WTC11 (cell line): ENCODE results near the gene NDUFB8. TPM values are rescaled to one million over a fixed set of nuclear protein-coding genes. Genes with fewer than 3 reads are reported as not detected.

Experiments
- ATAC-seq: fragments of 200-7000 bp; cut with Tn5 transposase; 2 replicates; pipeline ENCODE4 v1.10.0; 2021; ENCODE audit warnings: mild to moderate bottlenecking, moderate library complexity
- CTCF ChIA-PET: fragments of 300-600 bp; sonication (Branson Sonifier 250); formaldehyde crosslinking; loops from one replicate; lab custom pipeline; 2021; ENCODE audit warnings: antibody characterized with exemption; lab: Charles Lee
- POLR2A ChIA-PET: fragments of 350-600 bp; sonication (Branson Sonifier 250); formaldehyde crosslinking; loops from one replicate; lab custom pipeline; 2021; ENCODE audit warnings: antibody characterized with exemption; lab: Charles Lee
- DNase-seq: peaks from one replicate; pipeline ENCODE4 v3.0.0; 2021; ENCODE audit warnings: low spot score
- H3K27ac Mint-ChIP-seq: 2 replicates; pipeline ENCODE4 v1.8.0; 2021; ENCODE audit warnings: mixed read lengths
- H3K27me3 Mint-ChIP-seq: 2 replicates; pipeline ENCODE4 v1.8.0; 2021; ENCODE audit warnings: low read depth, mild to moderate bottlenecking, moderate library complexity, mixed read lengths
- H3K36me3 Mint-ChIP-seq: 2 replicates; pipeline ENCODE4 v1.8.0; 2021; ENCODE audit warnings: mixed read lengths
- H3K4me1 Mint-ChIP-seq: 2 replicates; pipeline ENCODE4 v1.8.0; 2022; ENCODE audit warnings: mixed read lengths
- H3K4me3 Mint-ChIP-seq: 2 replicates; pipeline ENCODE4 v1.8.0; 2021; ENCODE audit warnings: mild to moderate bottlenecking, moderate library complexity, mixed read lengths
- H3K9me3 Mint-ChIP-seq: 2 replicates; pipeline ENCODE4 v1.8.0; 2021; ENCODE audit warnings: mixed read lengths
- AR ChIP-seq: fragments of 250-450 bp; sonication (Bioruptor Pico); IDR thresholded peaks from 2 replicates; pipeline ENCODE4 v1.9.0; 2021; ENCODE audit warnings: mild to moderate bottlenecking
- ESRRA ChIP-seq: sonication (generic); formaldehyde crosslinking; IDR thresholded peaks from 2 replicates; pipeline ENCODE4 v1.8.1; 2022; ENCODE audit warnings: mild to moderate bottlenecking, missing genetic modification reagents, borderline replicate concordance
- IRF2 ChIP-seq: sonication (generic); formaldehyde crosslinking; IDR thresholded peaks from 2 replicates; pipeline ENCODE4 v1.8.0; 2022; ENCODE audit warnings: low read depth, missing genetic modification reagents, borderline replicate concordance
- JAZF1 ChIP-seq: fragments of 250-450 bp; sonication (Bioruptor Pico); IDR thresholded peaks from 2 replicates; pipeline ENCODE4 v1.9.0; 2021; ENCODE audit warnings: moderate library complexity, mild to moderate bottlenecking, inconsistent platforms
- MLX ChIP-seq: sonication (generic); formaldehyde crosslinking; IDR thresholded peaks from 2 replicates; pipeline ENCODE4 v1.8.1; 2023; ENCODE audit warnings: mild to moderate bottlenecking, missing genetic modification reagents, moderate library complexity
- NFE2L1 ChIP-seq: sonication (generic); formaldehyde crosslinking; IDR thresholded peaks from 2 replicates; pipeline ENCODE4 v1.8.1; 2023; ENCODE audit warnings: missing genetic modification reagents
- NR3C1 ChIP-seq: sonication (generic); formaldehyde crosslinking; conservative IDR thresholded peaks from 2 replicates; pipeline ENCODE4 v1.8.1; 2023; ENCODE audit warnings: low read depth, mild to moderate bottlenecking, missing genetic modification reagents
- RORB ChIP-seq: fragments of 250-450 bp; sonication (Bioruptor Pico); IDR thresholded peaks from 2 replicates; pipeline ENCODE4 v1.9.0; 2021; ENCODE audit warnings: mild to moderate bottlenecking
- TEAD1 ChIP-seq: sonication (generic); formaldehyde crosslinking; IDR thresholded peaks from 2 replicates; pipeline ENCODE4 v1.8.0; 2022; ENCODE audit warnings: mild to moderate bottlenecking, missing genetic modification reagents
- TP53 ChIP-seq: sonication (generic); formaldehyde crosslinking; IDR thresholded peaks from 2 replicates; pipeline ENCODE4 v1.8.1; 2023; ENCODE audit warnings: mild to moderate bottlenecking, missing genetic modification reagents
- ZNF232 ChIP-seq: sonication (generic); formaldehyde crosslinking; IDR thresholded peaks from 2 replicates; pipeline ENCODE4 v1.8.0; 2022; ENCODE audit warnings: mild to moderate bottlenecking, missing genetic modification reagents
- ZNF263 ChIP-seq: sonication (generic); formaldehyde crosslinking; IDR thresholded peaks from 2 replicates; pipeline ENCODE4 v1.8.1; 2022; ENCODE audit warnings: low read depth, mild to moderate bottlenecking, moderate library complexity, missing genetic modification reagents
- ZNF396 ChIP-seq: fragments of 250-450 bp; sonication (Bioruptor Pico); IDR thresholded peaks from 2 replicates; pipeline ENCODE4 v1.8.0; 2021; ENCODE audit warnings: mild to moderate bottlenecking, moderate library complexity, borderline replicate concordance
- ZNF423 ChIP-seq: fragments of 250-450 bp; sonication (Bioruptor Pico); IDR thresholded peaks from 2 replicates; pipeline ENCODE4 v2.1.2; 2022; ENCODE audit warnings: mild to moderate bottlenecking, moderate library complexity
- ZNF532 ChIP-seq: fragments of 250-450 bp; sonication (Bioruptor Pico); IDR thresholded peaks from 2 replicates; pipeline ENCODE4 v1.9.0; 2021; ENCODE audit warnings: mild to moderate bottlenecking, borderline replicate concordance
- ZNF671 ChIP-seq: fragments of 250-450 bp; sonication (Bioruptor Pico); IDR thresholded peaks from 2 replicates; pipeline ENCODE4 v1.8.0; 2021; ENCODE audit warnings: mild to moderate bottlenecking
- total RNA-seq: library from RNA; stranded (reverse); gene quantifications from 3 replicates; pipeline ENCODE4 v1.2.3, GENCODE V29; 2021
- TF ChIP-seq, protein P1 (sequence below): sonication (generic); formaldehyde crosslinking; IDR thresholded peaks from 2 replicates; pipeline ENCODE4 v1.8.0; 2023; ENCODE audit warnings: mild to moderate bottlenecking, missing genetic modification reagents
- TF ChIP-seq, protein P2 (sequence below): sonication (generic); formaldehyde crosslinking; IDR thresholded peaks from 2 replicates; pipeline ENCODE4 v1.8.0; 2022; ENCODE audit warnings: mild to moderate bottlenecking, missing genetic modification reagents
- TF ChIP-seq, protein P3 (sequence below): fragments of 250-450 bp; sonication (Bioruptor Pico); IDR thresholded peaks from 2 replicates; pipeline ENCODE4 v2.1.2; 2022; ENCODE audit warnings: mild to moderate bottlenecking, moderate library complexity
- TF ChIP-seq, protein P4 (sequence below): sonication (generic); formaldehyde crosslinking; IDR thresholded peaks from 2 replicates; pipeline ENCODE4 v1.8.1; 2022; ENCODE audit warnings: missing genetic modification reagents, borderline replicate concordance

Gene NDUFB8
- total RNA-seq, 1 experiment from 2014 or later: 206 TPM

DNA sequence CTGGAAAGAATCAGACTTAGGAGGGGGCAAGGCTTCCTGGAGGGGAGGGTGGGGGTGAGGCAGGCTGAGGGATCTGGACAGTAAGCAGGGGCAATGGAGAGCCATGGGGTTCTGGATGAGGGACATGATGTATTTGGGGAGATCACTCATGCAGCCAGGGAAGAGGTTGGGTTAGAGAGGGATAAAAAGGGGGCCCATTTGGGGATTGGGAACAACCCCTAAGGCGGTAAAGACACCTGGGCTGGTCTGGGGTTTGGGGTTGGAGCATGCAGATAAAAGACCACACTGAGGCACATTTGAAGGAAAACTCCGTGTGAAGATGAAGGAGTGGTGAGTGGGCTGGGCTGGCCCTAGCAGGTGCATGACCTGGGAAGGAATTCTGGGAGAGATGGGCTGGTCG lies 36.9 kb upstream of the NDUFB8 start:
- ChIA-PET CTCF (interaction anchor here (0.6 to 4.5 kb wide), 3 partner anchors 176 to 312 kb away, joined by 4 to 85 read pairs (median 20); partner anchors contain the start of gene PAX2), POLR2A (interaction anchor here (0.6 kb wide), 2 partner anchors 115 to 181 kb away, joined by 4 to 6 read pairs; no protein-coding TSS in a partner anchor)
- ATAC-seq: no peak
- Mint-ChIP-seq H3K9me3 (no peaks in the 10 kb centered on the region), H3K27ac (no peak overlapping the region), H3K4me1 (peaks cover 7% of the 10 kb centered on the region; the same call in 1 of the 2 replicates), H3K36me3 (no peaks in the 10 kb centered on the region), H3K4me3 (no peak overlapping the region), H3K27me3 (peaks cover 53% of the 10 kb centered on the region)
- TF ChIP-seq ZNF232 (CRISPR knock-in tag) (no peak), ZNF396 (CRISPR knock-in tag) (no peak), NFE2L1 (CRISPR knock-in tag) (no peak), MLX (CRISPR knock-in tag) (no peak), TEAD1 (CRISPR knock-in tag) (no peak), ZNF532 (no peak), IRF2 (CRISPR knock-in tag) (no peak), JAZF1 (CRISPR knock-in tag) (no peak)
- TF ChIP-seq, protein P1, sequence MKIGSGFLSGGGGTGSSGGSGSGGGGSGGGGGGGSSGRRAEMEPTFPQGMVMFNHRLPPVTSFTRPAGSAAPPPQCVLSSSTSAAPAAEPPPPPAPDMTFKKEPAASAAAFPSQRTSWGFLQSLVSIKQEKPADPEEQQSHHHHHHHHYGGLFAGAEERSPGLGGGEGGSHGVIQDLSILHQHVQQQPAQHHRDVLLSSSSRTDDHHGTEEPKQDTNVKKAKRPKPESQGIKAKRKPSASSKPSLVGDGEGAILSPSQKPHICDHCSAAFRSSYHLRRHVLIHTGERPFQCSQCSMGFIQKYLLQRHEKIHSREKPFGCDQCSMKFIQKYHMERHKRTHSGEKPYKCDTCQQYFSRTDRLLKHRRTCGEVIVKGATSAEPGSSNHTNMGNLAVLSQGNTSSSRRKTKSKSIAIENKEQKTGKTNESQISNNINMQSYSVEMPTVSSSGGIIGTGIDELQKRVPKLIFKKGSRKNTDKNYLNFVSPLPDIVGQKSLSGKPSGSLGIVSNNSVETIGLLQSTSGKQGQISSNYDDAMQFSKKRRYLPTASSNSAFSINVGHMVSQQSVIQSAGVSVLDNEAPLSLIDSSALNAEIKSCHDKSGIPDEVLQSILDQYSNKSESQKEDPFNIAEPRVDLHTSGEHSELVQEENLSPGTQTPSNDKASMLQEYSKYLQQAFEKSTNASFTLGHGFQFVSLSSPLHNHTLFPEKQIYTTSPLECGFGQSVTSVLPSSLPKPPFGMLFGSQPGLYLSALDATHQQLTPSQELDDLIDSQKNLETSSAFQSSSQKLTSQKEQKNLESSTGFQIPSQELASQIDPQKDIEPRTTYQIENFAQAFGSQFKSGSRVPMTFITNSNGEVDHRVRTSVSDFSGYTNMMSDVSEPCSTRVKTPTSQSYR (CRISPR knock-in tag): no peak
- DNase-seq: no peak

GRCh38 chr10:100565206-100565985 lies 35.7 kb upstream of the NDUFB8 start:
- H3K4me3 Mint-ChIP-seq: no peak overlapping the region
- H3K36me3 Mint-ChIP-seq: no peaks in the 10 kb centered on the region
- peaks cover 9% of the 10 kb centered on the region; the same call in 1 of the 2 replicates for H3K4me1 Mint-ChIP-seq
- ATAC-seq (no peak), DNase-seq (no peak)
- no peak overlapping the region for H3K27ac Mint-ChIP-seq
- CTCF ChIA-PET: no interaction called here
- H3K27me3 Mint-ChIP-seq: peaks cover 60% of the 10 kb centered on the region
- POLR2A ChIA-PET: no interaction called here
- H3K9me3 Mint-ChIP-seq: no peaks in the 10 kb centered on the region
- TF ChIP-seq ESRRA: no peak
- no peak for TF ChIP-seq AR (CRISPR knock-in tag)
- no peak for TF ChIP-seq RORB (CRISPR knock-in tag)
- TF ChIP-seq ZNF263 (CRISPR knock-in tag): no peak
- TF ChIP-seq ZNF671 (CRISPR knock-in tag): no peak
- TF ChIP-seq, protein P2, sequence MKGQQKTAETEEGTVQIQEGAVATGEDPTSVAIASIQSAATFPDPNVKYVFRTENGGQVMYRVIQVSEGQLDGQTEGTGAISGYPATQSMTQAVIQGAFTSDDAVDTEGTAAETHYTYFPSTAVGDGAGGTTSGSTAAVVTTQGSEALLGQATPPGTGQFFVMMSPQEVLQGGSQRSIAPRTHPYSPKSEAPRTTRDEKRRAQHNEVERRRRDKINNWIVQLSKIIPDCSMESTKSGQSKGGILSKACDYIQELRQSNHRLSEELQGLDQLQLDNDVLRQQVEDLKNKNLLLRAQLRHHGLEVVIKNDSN: no peak
- TF ChIP-seq, protein P3, sequence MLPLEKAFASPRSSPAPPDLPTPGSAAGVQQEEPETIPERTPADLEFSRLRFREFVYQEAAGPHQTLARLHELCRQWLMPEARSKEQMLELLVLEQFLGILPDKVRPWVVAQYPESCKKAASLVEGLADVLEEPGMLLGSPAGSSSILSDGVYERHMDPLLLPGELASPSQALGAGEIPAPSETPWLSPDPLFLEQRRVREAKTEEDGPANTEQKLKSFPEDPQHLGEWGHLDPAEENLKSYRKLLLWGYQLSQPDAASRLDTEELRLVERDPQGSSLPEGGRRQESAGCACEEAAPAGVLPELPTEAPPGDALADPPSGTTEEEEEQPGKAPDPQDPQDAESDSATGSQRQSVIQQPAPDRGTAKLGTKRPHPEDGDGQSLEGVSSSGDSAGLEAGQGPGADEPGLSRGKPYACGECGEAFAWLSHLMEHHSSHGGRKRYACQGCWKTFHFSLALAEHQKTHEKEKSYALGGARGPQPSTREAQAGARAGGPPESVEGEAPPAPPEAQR: no peak
- TF ChIP-seq TP53 (CRISPR knock-in tag): no peak
- no peak for TF ChIP-seq NR3C1 (CRISPR knock-in tag)
- TF ChIP-seq, protein P4, sequence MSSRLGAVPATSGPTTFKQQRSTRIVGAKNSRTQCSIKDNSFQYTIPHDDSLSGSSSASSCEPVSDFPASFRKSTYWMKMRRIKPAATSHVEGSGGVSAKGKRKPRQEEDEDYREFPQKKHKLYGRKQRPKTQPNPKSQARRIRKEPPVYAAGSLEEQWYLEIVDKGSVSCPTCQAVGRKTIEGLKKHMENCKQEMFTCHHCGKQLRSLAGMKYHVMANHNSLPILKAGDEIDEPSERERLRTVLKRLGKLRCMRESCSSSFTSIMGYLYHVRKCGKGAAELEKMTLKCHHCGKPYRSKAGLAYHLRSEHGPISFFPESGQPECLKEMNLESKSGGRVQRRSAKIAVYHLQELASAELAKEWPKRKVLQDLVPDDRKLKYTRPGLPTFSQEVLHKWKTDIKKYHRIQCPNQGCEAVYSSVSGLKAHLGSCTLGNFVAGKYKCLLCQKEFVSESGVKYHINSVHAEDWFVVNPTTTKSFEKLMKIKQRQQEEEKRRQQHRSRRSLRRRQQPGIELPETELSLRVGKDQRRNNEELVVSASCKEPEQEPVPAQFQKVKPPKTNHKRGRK (CRISPR knock-in tag): no peak
- no peak for TF ChIP-seq ZNF423 (CRISPR knock-in tag)
